ENCODE measurements around the gene REG4. TPM values are rescaled to one million over a fixed set of nuclear protein-coding genes. Genes with fewer than 3 reads are reported as not detected.
"Not testable (repeated sequence)": the region's sequence is repeated elsewhere in the genome, so short reads cannot be mapped to it uniquely, and the experiment has no call there.

The REG4 gene
- total RNA-seq: not detected

DNA sequence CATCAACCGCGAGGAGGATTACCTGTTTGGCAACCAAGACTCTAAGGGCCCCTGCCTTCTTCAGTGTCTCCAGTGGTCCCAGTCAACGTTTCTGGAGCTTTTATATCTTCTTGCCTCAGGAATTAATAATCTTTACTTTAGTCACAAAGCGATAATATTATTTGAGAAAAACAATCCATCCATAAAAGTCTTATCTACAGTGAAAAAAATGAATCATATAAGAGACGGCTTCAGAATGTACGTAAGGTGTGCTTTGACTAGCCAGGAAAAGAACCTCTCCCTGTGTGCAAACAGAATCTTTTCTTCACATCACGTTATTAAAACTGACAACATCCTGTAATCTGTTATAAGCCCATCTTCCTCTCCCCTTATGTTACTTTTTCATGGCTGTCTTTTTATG is at the start of gene REG4:
TSS of gene REG4 (minus strand) at position 74 of the 400 bp plus-strand sequence. CDS start 2,691 bp downstream, outside the sequence.
- DNase-seq (ENCODE audit: low spot score in 2 of 2) (no peak), FAIRE-seq (no peak)

DNA sequence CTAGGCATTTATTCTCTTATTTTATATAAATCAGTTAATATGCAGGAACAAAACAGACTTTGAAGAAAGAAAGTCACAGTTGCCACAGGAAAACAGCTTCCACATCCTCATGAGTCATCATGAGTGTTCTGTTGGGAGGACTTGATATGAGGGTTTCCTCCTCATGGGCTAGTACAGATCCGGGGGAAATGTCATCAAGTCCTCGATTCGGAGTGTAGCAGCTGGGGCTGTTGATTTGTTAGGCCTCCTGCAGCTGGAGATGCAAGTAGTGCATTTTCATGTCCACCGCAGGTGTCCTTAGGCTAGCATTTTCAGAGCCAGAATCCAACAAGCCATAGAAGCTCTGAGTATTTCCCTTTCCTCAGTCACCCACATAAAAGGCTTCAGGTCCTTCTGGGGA is 48.4 kb upstream of the REG4 start:
- FAIRE-seq (no peak), DNase-seq (ENCODE audit: low spot score in 2 of 2) (no peak)

DNA sequence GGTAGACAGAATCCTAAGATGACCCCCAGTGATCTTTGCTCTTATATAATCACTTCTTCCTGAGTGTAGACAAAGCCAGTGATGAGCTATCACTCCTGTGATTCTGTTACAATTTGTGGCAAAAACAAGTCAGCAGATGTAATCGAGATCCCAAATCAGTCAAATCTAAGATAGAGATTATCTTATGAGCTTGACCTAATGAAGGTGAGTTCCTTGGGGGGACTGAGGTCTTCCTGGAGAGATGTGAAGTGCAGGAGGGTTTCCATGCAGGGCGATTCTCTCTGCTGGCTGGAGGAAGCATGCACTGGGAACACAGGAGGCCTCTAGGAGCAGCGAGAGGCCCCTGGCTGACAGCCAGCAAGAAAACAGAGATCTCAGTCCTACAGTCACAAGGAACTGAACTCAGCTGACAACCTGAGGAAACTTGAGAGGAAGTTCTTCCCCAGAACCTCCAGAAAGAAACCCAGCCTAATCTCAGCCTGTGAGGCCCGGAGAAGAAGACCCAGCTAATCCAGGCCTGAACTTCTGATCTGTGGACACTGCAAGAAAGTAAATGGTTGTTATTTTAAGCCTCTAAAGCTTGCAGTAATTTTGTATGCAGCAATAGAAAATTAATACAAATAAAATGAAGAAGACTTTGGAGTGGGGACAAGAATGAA is 47.4 kb upstream of the REG4 start:
- DNase-seq (ENCODE audit: low spot score in 2 of 2); FAIRE-seq: not testable (repeated sequence)

DNA sequence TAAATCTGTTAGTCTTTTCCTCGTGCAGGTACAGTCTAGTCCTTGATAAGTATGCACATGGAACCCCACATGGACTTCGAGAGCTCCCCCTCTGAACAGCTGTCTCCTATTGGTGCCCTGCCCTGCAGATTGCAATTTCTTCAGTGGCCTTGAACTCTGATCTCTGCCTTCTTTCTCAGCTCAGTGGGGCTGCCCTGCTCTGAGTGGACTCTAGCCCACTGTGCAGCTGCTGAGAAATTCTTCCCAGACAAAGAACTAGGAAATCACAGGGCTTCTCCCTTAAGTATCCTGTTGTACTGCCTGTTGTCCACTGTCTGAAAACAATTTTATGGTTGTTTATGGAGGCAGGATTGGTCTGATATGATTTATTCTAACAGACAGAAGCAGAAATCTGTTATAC is 46.9 kb upstream of the REG4 start:
- DNase-seq (ENCODE audit: low spot score in 2 of 2) (no peak), FAIRE-seq (no peak)

DNA sequence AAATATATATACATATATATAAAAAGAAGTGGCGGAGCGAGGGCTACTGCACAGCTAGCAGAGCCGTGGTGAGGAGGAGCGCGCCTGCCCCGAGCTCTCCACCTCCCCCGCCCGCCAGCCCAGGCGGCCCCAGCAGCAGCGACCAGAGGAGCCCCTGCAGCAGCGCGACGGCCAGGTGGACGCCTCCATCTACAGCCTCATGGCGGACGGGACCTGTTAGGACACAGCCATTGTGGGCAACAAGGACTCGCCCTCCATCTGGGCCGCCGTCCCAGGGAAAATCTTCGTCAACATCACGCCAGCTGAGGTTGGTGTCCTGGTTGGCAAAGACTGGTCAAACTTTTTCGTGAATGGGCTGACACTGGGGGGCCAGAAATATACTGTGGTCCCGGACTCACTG is 41.9 kb upstream of the REG4 start:
- FAIRE-seq (no peak), DNase-seq (ENCODE audit: low spot score in 2 of 2) (no peak)

DNA sequence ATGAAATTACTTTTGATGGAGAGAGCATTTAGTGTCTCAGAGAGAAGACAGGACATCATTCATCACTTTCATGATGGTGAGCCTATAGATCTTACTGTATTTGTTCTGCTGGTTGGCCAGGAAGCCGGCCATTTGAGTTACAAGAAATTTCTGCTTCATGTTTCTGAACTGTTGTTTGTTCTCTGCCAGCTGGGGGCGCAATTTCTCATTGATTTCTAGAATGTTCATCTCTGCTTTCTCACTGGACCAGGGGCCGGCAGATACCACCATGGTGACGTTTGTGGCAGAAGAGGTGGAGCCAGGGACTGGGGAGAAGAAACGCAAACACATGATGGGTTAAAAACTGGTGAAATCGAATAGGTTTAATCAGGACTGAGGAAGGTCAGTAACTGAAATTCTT is 32.9 kb upstream of the REG4 start:
- FAIRE-seq; DNase-seq (ENCODE audit: low spot score in 2 of 2): not testable (repeated sequence)

DNA sequence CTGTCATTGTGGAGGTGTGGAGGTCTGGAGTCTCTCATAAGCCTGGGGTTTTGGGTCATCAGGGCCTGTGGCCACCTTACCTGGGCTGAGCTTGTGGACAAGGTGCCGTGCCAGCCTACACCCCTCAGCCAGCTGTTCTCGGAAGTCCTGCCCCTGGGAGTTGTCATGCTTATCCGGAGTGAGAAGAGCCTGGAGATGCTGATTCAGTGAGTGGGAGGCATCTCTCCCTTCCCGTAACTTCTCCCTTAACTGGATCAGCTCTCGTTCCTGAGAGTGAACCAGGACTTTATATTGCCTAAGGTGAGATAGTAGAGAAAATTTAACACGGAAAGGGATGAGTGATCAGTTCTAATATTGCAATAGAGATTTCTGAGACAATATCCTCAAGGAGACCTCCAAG is 30.0 kb upstream of the REG4 start:
- no peak for FAIRE-seq

DNA sequence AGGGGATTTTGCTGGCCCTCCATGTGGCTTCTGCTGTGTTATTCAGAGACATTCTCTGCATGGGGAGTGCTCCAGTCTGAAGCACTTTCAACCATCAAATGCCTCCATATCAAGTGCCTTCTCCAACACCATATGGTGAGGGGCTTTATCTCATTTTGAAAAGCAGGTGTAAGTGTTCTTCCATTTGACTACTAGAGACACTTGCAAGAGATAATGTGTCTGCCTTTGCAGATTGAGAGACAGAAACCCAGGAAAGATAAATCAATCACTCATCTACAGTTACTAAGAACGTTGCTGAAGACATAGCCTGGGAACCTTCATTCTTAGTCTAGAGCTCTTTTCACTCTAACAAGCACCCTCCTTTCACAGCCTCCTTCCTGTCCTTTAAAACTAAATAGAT is 29.5 kb upstream of the REG4 start:
- FAIRE-seq (no peak), DNase-seq (ENCODE audit: low spot score in 2 of 2) (no peak)

More for the DNA sequence above, 30.0 kb upstream of the REG4 start:
- no peak for DNase-seq (ENCODE audit: low spot score in 2 of 2)

DNA sequence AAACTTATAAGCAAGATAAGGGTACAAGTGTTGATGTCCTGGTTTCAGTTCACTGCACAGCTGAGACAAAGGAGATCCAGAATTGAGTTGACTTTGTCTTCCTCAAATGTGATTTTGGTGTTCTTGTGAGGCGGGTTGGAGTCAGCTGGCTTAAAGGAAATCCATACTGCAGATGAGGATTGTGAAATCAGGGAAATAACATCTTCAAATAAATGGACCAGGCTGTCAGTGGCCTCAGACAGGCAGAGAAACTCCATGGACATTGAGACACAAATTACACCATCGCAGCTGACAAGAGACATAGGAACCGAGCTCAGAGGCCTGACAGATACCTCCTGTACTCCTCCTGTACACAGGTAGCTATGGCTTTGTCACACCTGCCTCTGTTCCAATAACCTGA is 27.0 kb upstream of the REG4 start:
- DNase-seq (ENCODE audit: low spot score in 2 of 2) (no peak), FAIRE-seq (no peak)

DNA sequence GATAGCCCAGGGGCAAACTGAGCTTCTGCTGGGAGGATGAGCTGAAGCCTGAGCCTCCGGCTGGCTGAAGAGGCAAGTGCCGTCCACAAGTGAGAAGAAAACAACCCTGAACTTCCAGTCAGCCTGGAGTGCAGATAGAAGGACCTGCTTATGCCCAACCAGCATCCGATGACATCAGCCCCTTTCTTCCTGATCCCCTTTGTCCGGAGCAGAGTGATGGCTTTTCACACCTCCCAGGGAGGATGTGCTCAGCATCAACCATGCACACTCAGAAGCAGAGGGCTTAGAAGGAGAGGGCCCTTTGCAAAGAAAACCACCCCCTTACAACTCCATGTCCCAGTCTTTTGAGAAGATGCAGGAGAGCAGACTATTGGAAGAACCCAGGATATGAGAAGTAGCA is 23.7 kb upstream of the REG4 start:
- no peak for FAIRE-seq
- DNase-seq (ENCODE audit: low spot score in 2 of 2): no peak

DNA sequence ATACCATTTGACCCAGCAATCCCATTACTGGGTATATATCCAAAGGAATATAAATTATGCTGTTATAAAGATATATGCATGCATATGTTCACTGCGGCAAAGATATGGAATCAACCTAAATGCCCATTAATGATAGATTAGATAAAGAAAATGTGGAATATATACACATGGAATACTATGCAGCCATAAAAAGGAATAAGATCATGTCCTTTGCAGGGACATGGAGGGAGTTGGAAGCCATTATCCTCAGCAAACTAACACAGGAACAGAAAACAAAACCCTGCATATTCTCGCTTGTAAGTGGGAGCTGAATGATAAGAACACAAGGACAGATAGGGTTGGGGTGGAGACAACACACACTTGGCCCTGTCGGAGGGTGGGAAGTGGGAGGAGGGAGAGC is 19.8 kb upstream of the REG4 start:
- FAIRE-seq: no peak
- DNase-seq (ENCODE audit: low spot score in 2 of 2): no peak

DNA sequence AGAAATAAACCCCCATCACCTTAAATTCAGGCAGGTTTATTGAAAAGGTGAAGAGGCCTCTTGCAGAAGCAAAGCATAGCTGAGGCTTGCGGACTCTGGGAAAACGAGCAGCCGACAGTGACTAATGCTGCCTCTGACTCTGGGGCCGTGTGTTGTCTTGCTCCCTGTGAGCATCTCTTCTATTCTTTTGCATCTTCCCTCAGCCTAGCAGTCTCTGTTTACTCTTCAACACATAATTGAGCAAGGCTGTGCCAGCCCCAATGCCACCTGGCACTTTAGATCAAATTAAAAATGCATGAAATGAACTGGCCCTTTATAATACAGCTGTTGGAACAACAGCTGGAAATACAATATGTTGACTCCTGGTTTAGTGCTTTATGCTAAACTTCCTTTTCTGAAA is 18.4 kb upstream of the REG4 start:
- FAIRE-seq (no peak), DNase-seq (ENCODE audit: low spot score in 2 of 2) (no peak)

DNA sequence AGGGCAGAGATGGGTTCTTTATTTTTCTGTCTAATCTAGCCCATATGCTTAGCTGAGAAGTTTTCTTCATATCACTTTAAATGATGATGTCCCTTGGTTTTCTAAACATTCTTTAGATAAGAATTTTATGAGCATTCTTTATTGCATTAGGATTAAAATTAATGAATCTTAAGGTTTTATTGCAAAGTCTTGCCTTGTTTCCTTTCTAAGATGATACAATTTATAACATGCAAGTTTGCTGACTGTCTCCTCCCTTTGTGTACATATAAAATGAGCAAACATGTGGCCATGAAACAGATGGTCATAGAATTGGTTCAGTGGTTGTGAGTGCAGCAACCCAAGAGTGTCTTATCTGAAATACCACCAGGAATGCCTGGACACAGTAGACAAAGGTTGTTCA is 17.7 kb upstream of the REG4 start:
- DNase-seq (ENCODE audit: low spot score in 2 of 2); FAIRE-seq: not testable (repeated sequence)

DNA sequence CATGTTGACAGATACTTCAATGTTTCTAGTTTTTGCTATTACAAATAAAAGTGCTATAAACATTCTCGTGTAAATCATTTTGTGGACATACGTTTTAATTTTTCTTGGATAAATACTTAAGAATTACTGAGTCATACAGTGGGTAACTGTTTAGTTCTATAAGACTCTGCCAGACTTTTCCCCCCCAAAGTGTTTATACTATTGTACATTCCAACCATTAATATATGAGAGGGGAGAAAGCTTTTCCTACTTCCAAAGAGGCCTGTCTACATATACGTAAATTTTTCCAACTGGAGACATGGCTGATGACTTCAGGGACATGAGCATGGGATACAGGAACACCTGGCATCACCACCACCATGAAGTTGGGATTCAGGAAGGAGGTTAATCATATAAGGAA is 17.0 kb upstream of the REG4 start:
- FAIRE-seq: no peak
- no peak for DNase-seq (ENCODE audit: low spot score in 2 of 2)

DNA sequence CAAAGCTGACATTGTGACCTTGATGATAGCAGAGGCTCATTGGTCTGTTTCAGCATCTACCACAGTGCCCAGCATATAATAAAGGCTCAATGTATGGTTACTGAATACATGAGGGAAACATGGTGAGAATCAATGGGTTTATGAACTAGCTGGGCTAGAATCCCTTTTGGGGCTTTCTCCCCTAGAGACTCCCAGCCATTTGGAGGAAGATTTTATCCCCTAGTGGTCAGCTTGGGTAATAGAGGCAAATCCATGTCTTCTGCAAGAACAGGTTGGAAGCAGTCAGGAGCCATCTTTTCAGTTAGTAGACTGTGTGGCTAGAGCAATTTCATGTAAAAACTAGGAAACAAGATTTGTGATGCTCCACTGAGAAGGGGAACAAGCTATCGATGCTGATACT is 15.8 kb upstream of the REG4 start:
- no peak for FAIRE-seq
- DNase-seq (ENCODE audit: low spot score in 2 of 2): no peak

DNA sequence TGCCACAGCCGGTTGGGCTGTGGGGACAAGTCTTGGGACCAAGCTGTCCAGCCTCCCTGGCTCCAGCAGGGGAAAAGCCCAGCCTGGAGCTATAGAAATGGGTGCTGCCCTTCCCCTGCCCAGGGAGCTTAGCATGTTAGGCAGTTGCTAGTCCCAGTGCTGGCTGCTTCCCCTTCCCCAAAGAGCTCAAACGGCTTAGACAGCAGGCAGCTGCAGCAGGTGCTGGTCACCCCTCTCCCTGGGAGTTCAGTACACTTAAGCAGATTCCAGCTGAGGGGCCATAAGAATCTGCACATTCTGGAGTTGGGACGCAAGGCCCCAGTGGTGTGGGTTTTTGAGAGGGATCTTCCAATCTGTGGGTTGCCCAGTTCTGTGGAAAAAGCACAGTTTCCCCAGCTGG is 11.1 kb upstream of the REG4 start:
- FAIRE-seq (no peak), DNase-seq (ENCODE audit: low spot score in 2 of 2) (no peak)

DNA sequence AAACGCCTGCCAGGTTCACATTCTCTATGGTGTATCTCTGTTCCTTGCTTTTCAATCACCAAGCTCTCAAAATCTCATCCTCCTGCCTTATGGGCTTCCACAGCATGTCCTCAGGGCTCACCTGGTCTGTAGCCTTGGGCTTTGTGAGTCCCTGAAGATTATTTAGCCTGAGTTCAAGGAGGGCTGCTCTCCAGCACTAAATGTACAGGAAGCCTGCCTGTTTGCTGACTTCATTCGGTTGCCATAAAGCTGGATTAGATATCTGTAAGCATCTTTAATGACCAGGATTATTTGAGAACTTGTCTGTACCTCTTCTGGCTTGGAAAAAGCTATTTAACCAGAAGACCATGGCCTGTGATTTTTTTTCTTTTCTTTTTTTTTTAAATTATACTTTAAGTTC is 6.9 kb upstream of the REG4 start:
- no peak for DNase-seq (ENCODE audit: low spot score in 2 of 2)
- FAIRE-seq: no peak

DNA sequence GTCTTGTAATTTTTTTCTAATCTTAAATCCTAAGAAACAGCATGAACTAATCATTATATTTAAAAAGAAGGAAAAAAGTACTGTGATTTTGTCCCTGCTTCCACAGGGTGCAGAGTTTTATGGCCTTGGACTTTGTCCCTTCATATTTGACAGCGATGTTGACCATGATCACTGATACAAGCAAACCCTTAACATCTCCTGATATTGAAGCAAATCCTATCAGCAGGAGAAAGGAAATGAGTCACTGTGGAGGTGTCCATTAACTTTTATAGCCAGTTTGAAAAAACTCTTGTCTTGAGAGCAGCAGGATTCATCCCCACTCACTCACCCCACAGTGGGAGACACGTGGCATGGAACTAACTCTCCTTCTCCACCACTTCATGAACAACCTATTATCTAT is 5.1 kb upstream of the REG4 start:
- DNase-seq (ENCODE audit: low spot score in 2 of 2): no peak
- no peak for FAIRE-seq

DNA sequence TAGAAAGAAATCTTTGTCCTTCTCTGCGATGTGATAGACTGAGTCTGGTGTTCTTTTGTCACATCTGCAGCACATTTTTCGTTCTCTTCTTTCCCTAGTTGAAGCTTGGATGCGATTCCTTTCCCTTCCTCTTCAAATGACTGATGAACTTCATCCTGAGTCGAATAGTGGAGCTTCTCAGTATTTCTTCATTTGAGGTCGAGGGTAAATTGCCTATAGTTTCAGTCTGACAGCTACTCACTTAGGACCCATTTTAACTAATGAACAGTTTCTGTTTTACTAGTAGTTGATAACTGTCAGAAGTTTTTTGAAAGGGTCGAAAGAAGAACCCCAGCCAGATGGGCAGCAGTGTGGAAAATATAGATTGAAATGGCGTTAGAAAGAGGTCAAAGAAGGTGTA is 4.7 kb upstream of the REG4 start:
- no peak for DNase-seq (ENCODE audit: low spot score in 2 of 2)
- no peak for FAIRE-seq

DNA sequence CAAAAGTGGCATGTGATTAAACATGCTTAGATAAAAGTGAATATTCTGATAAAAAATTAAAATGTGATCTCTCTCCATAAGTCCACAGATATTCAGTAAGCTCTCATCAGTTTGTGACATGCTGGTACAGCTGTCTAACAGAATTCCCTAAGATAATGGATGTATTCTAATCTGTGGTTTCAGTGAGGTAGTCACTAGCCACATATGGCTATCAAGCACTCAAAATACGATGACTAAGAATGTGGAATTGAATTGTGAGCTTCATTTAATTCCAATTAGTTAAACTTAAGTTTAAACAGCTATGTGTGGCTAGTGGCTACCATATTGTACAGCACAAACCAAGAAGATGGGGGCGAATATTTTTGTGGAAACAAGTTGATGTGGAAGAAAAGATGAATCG is 4.1 kb upstream of the REG4 start:
- FAIRE-seq: no peak
- DNase-seq (ENCODE audit: low spot score in 2 of 2): no peak

DNA sequence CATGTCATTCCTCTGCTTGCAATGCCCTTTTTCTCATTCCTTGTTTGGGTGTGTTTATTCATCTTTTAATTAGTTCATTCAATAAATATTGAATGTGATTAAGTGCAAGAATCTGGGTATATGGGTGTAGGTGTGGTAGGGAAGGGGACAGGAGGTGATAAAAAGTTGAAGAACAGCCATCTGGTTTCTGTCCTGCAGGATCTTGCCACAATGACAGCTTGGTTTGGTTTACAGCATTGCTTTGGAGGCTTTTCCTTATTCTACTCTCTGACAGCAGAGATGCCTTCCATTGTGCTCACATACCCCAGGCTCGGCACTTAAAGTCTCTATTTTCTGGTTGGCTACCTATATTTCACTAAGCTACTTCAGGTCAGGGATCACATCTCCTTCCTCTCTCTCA is 3.0 kb upstream of the REG4 start:
- DNase-seq (ENCODE audit: low spot score in 2 of 2): no peak
- no peak for FAIRE-seq

DNA sequence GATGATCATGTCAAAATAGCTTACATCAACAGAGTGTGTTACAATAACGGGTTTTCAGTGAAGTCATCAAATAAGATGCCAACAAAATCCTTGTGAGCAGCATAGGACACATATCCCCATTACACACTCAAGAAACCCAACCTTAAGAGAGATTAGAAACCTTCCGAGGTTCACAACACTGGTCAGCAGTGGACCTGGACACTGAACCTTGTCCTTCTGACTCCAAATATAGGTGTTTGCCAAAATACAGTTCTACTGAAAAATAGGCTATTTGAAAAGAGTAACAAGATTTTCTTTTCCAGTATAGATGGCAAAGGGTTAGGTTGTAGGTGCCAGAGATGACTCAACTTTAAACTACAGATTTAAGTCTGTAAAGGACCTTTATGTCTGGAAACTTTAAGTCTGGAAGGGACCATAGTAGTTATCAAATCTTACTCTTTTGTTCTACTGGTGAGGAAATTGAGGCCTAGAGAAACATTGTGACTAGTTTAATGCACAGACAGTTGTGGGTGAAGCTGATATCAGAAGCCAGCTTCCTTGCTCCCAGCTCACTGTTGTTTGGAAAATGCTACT is 811 bp upstream of the REG4 start:
- DNase-seq (ENCODE audit: low spot score in 2 of 2): no peak
- no peak for FAIRE-seq

Measured in frontal cortex (tissue), 4 donors.